Testis (tissue), 2 donors: ENCODE data around the gene ME3.

ENCODE experiments used
- CTCF ChIP-seq, 3 experiments: fragments of 450-650 bp in 2 of 3; fragments of 200-600 bp in 1 of 3; sonication (generic) in 1 of 3; IDR thresholded peaks; one replicate each; pipeline ENCODE4 v1.5.1; 2016 to 2019; ENCODE audit warnings: antibody characterized with exemption in 3 of 3, mild to moderate bottlenecking in 2 of 3, moderate library complexity in 1 of 3
- POLR2A ChIP-seq: fragments of 450-650 bp; IDR thresholded peaks from one replicate; pipeline ENCODE4 v1.6.1; 2017; ENCODE audit warnings: antibody characterized with exemption, mild to moderate bottlenecking, moderate library complexity

- TF ChIP-seq CTCF (IDR thresholded peaks at IDR 0.05) (no peak), POLR2A (no peak)
These were observed 257.4 kb downstream of the ME3 start for GRCh38 chr11:86415026-86415425.
